ENCODE data around the gene PTPN23.
A peak's percentile ranks its signal among the peaks of the same experiment; 100 is the strongest.

The PTPN23 gene

DNA sequence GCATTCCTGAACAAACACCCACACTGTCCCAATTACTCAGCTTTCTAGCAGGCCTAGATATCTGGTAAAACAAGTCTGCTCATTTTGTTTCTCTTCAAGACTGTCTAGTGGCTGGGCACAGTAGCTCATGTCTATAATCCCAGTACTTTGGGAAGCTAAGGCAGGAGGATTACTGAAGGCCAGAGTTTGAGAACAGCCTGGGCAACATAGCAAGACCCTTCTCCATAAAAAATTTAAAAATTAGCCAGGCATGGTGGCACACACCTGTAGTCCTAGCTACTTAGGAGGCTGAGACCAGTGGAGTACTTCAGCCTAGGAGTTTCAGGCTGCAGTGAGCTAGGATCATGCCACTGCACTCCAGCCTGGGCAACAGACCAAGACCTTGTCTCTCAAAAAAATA is 6.2 kb upstream of the PTPN23 start:
- no peak for DNase-seq (ENCODE audit: low spot score)

DNA sequence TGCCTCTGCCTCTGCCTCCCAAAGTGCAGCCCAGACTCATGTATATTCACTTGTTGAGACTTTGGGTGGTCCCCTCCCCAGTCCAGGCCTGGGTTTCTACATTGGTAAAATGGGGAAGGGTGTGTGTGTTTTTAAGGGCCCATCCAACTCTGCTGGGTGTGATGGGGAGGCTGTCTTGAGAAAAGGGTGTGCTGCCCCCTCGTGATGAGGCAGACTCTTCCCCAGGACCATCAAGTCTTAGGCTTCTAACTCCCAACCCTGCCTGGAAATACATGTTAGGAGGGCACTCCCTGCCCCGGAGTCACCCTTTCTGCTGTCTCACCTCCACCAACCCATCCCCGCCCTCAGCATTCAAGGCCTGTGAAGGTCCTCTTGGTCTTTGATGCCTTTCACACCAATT is 4.4 kb upstream of the PTPN23 start:
- DNase-seq (ENCODE audit: low spot score) = no peak

DNA sequence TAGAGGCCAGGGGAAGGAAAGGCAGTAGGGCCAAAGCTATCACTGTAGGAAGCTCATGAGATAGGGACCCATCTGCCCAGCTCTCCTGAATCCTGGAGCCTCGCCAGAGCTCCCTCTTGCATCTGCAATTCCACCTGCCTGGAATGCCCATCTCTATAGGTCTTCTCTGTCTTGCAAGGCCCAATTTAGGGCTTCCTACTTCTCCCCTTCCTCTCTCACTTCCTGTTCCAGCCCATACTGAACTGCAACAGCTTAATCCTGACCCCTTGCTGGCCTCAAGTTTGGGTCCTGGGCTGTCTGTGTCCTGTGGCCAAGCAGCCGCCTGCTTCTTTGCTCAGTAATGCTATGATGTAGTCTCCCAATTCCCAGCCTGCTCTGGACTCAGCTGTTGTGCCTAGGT is 3.6 kb upstream of the PTPN23 start:
- DNase-seq (ENCODE audit: low spot score) = no peak

DNA sequence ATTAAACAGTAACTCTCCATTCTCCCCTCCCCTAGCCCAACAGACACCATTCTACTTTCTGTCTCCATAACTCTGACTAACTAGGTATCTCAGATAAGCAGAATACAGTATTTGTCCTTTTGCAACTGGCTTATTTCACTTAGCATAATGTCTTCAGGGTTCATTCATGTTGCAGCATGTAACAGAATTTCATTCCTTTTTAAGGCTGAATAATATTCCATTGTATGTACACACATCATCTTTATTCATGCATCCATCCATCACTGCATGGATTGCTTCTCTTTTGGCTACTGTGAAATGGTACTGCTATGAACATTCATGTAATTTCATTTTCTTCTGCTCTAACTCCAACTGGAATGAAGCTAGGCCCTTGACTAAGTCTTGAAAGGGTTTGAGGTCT is 2.0 kb upstream of the PTPN23 start:
- no peak for DNase-seq (ENCODE audit: low spot score)

DNA sequence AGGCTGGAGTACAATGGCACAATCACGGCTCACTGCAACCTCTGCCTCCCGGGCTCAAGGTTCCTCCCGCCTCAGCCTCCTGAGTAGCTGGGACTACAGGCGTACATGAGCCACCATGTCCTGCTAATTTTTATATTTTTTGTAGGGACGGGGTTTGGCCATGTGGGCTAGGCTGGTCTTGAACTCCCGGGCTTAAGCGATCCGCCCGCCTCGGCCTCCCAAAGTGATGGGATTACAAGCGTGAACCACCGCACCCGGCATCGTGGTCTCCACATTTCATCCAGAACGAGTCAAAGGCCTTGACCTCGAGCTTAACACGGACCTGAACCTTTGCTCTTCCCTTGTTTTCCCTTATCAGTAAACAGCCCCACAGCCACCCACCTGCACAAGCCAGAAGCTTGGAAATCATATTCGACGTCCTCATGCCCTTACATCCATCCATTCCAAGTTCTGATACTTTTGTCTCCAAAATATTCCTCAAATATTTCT is 1.4 kb upstream of the PTPN23 start:
- DNase-seq (ENCODE audit: low spot score) = no peak

DNA sequence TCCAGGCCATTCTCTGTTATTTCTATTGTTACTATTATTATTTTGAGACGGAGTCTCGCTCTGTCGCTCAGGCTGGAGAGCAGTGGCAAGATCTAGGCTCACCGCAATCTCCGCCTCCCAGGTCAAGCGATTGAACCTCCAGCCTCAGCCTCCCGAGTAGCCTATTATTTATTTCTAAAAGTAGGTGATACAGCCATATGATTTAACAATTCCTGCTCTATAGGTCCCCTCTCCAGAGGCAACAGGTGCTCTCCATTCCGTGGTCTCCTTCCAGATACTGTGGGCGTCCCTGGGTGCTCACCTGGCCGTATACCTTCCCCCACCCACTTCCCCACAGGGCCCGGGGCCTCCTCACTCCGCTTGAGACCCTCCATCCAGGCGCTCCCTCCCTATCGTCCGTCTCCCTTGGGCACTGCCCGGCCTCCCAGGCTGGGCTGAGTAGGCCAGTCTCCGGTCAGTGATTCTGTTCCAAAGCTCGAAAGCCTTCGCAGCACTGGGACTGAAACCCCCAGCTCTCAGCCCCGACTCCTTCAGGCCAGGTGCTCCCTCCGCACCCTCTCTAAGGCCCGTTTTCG is 708 bp upstream of the PTPN23 start:
- no peak for DNase-seq (ENCODE audit: low spot score)

DNA sequence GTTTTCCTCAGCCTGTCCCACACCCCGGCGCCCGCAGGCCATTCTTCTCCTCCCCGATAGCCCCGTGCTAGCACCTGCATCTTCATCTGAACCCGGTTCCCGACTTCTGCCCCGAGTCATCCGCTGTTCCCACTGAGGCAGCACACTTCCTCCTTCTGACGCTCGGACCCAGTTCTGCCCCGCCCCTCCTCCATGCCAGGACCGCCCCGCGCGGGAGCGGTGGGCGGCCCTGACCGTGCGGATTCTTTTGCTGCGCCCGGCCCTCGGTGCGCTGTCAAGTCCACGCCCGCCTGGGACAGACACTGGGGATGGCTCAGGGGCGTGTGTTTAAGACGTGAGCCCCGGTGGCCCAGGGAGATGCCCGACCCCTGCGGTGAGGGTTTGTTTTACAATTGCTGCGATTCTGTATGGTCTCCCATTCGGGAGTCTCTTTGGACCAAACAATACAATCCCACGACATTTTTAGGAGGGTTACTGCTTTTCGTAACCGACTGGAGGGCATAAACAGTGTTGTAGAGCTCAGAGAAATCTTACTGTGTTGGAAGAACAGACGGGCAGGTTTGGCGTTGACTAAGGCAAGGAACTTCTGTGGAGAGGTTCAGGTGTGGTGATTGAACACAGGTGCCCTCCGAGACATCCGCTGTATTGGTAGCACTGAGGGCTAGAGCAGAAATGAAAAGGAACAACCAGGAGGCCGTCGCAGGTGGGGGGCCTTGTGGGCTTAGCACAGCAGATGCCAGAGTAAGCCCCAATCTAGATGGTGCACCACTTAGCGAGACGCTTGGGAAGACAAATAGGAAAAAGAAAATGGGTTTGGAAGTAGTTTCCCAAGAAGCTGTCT is 716 bp downstream of the PTPN23 start:
- peak; percentile 96 for DNase-seq (ENCODE audit: low spot score)

DNA sequence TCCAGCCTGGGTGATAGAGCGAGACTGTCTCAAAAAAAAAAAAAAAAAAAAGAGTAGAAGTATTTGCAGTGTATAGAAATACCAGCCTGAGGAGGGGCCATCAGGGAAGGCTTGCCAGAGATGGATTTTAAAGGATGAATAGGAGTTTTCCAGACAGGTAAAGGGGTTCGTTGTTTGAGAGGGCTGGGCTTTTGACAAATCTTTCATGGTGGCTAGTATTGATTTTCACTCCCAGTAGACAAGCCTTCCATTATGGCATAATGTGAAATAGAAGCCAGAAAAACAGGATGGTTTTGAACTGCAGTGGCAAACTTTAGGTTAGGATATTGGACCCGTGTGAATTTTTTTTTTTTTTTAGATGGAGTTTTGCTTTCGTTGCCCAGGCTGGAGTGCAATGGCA is 3.6 kb downstream of the PTPN23 start:
- no peak for DNase-seq (ENCODE audit: low spot score)

DNA sequence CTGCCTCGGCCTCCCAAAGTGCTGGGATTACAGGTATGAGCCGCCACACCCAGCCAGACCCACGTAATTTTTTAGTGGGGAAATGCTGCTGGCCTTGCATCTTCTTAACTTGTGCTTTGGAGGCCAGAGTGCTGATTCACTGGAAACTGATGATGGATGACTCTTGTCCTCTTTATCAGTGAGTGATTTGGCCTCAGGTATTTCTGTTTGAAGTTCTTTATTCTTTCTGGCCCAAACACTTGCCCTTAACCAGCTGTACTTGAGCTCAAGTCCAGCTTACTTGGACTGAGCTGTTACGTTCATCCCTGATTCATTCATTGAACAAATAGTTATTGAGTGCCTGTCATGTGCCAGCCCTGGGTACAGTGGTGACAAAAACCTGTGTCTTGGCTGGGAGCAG is 4.2 kb downstream of the PTPN23 start:
- DNase-seq (ENCODE audit: low spot score) = no peak

DNA sequence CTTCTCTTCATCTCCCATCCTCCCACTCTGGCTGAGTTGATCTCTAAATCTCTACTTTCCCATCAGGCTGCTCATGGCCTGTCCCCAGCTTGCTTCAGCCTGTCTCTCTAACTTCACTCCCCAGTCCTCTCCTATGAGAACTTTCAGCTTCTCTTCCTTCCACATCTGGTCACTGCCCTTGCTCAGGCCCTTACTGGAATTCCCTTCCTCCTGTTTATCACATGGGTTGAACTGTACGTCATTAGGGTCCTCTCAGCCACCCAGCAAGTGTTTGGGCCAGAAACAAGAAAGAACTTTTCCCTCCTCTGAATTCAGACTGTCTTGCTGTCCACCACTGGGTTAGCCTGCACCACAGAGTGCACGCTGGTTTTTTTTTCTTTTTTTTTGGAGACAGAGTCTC is 5.0 kb downstream of the PTPN23 start:
- DNase-seq (ENCODE audit: low spot score) = no peak

DNA sequence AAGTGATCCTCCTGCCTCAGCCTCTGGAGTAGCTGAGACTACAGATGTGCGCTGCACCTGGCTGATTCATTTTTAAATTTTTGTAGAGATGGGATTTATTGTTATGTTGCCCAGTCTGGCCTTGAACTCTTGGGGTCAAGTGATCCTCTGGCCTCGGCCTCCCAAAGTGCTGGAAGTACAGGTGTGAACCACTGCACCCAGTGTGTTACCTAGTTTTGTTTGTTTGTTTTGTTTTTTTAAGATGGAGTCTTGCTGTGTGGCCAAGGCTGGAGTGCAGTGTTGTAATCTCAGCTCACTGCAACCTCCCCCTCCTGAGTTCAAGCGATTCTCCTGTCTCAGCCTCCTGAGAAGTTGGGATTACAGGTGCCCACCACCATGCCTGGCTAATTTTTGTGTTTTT is 12.1 kb downstream of the PTPN23 start:
- no peak for DNase-seq (ENCODE audit: low spot score)

DNA sequence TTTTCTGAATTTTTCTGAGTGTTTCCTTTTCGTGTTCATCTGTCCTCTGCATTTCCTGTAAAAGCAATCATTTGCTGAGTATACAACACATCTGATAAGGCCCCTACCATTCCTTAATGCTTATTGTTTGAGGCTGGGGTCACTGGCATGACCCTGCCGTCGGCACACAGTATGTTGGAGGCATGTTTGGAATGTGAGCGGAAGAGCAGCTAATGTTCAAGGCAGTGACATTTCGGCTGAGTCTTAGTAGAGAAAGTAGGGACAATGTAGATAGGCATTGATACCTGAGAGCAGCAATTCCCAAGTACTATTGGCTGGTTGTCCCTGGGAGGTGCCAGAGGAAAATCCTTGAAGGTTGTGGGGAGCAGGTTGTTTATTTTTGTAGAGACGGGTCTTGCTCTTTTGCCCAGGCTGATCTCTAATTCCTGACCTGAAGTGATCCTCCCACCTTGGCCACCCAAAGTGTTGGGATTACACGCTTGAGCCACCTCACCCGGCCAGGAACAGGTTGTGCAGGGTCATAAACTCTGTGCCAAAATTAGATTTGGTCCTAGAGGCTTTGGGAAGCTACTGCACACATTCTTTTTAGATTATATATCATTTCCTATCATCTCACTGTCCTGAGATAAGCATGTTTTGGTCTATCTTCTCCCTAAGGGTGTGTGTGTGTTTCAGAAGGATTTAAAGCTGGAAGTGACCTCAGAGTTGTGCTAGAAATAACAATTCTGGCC is 13.5 kb downstream of the PTPN23 start:
- DNase-seq (ENCODE audit: low spot score) = no peak

DNA sequence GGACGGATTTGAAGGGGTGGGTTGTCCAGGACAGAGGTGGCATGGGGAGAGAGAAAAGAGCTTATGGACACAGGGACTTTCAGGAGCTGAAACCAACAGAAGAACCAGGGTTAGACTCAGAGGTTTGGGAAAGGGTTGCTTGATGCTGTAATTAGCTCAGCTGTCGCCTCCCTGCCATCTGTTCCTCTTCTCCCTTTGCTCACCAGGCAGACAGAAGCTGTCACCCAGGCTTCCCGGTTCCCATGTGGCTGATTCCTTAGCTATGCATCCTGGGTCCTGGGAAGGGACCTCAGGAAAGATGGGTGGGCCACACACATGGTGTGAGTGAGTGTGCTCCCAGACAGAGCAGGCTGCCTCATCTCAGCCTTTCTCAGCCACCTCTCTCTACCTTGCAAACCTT is 14.1 kb downstream of the PTPN23 start:
- DNase-seq (ENCODE audit: low spot score) = no peak

DNA sequence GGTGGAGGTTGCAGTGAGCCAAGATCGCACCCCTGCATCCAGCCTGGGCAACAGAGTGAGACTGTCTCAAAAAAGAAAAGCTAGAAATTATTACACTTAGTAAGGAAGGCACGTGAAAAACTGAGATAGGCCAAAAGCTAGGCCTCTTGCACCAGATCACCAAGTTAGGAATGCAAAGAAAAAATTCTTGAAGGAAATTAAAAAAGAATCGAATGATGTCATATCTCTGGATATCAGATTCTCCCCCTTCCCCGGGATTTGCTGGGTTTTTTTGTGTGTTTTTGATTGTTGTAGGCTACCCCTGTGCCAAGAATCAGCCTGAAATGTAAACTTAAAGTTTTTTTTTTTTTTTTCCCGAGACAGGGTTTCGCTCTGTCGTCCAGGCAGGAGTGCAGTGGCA is 17.4 kb downstream of the PTPN23 start:
- DNase-seq (ENCODE audit: low spot score) = no peak

DNA sequence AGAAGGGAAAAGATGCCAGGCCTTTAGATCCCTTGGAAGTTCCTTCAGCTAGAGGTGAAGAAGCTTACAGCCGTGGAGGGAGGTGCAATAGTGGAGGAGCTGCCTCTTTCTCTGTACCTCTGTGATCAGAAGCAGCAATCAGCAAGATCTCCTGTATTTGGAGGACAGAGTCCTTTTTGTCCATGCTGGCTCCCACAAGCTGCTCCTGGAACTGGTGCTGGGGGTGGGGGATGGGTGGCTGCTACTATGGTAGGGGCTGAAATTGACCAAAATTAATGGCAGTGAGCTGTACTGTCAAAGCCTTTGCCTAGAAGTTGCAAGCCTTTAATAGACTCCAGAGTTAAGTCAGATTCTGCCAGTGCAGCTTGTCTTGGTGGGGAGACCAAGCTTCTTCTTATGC is 18.2 kb downstream of the PTPN23 start:
- DNase-seq (ENCODE audit: low spot score) = no peak

DNA sequence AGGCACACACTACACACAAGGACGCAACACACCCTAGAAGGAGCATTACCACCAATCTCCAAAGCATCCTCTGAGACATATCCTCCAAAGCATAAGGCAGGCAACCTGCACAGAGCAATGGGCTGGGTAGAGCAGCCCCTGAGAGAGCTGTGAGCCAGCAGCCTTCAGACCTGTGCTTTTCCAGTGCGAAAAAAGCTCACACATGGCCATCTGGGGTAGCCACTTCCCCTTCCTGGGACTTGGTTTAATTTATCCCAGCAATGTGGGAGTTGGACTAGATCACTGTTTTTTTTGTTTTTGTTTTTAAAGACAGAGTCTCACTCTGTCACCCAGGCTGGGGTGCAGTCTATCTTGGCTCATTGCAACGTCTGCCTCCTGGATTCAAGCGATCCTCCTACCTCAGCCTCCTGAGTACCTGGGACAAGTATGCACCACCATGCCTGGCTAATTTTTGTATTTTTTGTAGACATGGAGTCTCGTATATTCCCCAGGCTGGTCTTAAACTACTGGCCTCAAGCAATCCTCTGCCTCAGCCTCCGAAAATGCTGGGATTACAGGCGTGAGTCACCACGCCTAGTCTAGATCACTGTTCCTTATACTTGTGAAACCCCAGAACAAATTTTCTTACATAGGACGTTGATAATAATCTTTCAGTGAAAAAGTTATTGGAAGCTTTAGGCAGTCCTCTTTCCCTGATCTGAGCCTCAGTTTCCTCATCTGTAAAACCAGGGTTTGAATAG is 18.9 kb downstream of the PTPN23 start:
- DNase-seq (ENCODE audit: low spot score) = no peak

DNA sequence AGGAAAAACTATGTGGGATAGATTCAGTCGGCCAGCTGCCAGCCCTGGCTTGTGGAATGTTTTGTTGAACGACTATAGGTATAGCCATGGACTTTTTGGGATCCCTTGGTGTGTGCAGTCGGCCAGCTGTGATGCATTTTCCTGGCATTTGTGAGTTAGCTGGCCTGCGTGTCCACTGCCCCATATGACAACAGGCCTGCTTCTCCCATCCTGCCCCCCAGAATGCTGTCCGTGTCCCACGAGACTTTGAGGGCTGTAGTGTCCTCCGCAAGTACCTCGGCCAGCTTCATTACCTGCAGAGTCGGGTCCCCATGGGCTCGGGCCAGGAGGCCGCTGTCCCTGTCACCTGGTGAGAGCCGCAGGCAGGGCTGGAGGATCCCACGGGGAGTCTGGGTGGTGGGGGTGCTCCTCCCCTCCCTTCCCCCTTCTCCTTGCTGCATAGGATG is 23.6 kb downstream of the PTPN23 start:
- no peak for DNase-seq (ENCODE audit: low spot score)

DNA sequence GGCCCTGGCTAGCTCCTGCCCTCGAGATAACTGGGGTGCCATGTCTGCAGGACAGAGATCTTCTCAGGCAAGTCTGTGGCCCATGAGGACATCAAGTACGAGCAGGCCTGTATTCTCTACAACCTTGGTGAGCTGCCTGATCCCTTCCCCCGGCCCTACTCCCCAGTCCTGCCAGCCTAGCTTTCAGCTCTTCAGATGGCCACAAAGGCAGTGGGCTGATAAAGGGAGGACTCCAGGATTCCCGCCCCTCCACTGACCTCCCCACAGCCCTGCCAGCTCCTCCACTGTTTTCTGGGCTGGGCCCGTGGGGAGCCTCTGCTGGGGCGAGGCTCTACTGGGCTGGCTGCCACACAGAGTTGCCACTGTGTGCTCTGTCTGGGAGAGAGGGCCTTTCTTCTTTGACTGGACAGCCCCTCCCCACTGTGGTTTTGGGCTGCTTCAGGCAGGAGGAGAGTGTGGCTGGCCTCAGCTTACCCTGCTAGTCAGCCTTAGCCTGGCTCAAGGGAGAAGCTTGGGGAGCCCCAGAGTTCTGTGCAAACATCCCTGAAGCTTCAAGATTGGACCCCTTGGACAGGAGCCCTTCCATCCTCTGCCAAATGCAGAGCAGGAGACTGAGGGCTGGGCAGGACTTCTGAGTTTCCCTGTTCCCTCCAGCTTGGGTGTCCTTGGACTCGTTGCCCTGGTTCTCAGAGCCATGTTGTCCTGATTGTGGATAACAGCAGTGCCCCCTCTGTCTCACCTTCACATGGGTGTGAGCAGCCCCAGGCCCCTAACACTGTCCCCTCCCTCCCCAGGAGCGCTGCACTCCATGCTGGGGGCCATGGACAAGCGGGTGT is 24.4 kb downstream of the PTPN23 start:
- DNase-seq (ENCODE audit: low spot score) = peak; percentile 78

DNA sequence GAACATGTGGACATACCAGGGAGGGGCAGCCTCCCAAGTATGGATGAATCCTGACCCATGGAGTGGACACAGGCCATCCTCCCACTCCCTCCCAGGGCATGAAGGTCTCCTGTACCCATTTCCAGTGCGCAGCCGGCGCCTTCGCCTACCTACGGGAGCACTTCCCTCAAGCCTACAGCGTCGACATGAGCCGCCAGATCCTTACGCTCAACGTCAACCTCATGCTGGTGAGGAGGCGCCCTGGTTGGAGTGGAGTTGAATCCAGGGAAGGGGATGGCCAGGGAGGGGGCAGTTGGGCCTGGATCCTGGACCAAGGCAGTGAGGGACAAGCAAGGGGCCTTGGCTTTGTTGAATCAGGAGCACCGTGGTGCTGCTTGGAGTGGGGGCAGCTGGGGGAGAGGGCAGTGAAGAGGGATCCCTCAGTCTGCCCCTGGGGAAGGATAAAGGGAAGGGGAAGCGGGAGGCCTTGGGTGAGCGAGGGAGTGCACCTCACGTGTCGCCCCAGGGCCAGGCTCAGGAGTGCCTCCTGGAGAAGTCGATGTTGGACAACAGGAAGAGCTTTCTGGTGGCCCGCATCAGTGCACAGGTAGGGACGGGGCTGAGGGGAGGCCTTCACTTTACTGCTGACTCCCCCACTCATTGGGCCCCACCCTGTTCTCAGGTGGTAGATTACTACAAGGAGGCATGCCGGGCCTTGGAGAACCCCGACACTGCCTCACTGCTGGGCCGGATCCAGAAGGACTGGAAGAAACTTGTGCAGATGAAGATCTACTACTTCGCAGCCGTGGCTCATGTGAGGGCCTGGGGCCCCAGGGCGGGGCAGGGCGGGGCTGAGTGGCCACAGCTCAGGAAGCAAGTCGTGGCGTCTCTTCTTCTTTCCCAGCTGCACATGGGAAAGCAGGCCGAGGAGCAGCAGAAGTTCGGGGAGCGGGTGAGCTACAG is 25.3 kb downstream of the PTPN23 start:
- DNase-seq (ENCODE audit: low spot score) = no peak

DNA sequence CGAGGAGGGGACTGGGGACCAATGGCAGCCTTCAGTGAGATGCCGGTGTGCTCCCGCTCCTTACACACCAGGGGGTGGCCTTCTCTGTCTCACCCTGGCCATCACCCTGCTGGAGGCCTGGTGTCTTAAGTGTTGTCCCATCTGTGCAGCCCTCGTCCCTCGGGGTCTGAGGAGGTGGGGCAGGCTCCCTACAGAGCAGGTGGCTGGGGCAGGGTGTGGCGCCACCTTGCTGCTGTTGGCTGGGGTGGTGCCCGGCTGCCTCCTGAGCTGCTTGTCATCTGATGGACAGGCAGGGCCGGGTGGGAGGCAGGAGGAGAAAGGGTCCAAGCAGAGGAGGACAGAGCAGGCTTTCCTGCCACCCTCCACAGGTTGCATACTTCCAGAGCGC is 25.9 kb downstream of the PTPN23 start:
- DNase-seq (ENCODE audit: low spot score) = peak; percentile 9
